ENCODE results near the gene ATG16L1.

ATG16L1 gene

DNA sequence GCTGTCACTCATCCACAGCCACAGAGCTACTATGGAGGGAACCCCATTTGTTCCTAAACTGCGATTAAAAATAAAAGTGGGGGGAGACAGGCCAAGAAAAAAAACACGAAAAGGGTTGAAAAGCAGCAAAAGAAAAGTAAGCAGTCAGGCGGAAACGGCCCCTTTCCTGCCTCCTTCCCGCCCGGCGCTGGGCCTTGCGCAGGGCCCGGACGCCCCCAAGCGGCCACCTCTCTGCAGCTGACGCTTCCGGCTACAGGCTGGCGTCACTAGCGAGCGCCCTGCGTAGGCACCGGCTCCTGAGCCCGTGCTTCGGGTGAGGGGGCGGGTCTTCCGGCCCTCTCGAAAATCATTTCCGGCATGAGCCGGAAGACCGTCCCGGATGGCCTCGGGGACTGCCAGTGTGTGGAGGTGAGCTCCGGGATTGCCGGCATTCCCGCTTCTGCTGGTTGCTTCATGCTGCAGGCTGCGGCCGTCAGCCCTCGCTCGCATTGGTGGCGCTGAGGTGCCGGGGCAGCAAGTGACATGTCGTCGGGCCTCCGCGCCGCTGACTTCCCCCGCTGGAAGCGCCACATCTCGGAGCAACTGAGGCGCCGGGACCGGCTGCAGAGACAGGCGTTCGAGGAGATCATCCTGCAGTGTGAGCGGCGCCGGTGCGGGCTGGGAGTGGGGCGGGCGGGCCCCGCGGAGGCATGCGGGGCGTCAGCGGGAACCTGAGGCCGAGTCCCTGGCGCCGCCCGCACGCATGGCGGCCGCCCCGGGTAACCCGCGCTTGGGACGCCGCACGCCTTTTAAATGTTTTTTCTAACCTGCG lies at the start of gene ATG16L1 (continued):
- TF ChIP-seq, protein P1, sequence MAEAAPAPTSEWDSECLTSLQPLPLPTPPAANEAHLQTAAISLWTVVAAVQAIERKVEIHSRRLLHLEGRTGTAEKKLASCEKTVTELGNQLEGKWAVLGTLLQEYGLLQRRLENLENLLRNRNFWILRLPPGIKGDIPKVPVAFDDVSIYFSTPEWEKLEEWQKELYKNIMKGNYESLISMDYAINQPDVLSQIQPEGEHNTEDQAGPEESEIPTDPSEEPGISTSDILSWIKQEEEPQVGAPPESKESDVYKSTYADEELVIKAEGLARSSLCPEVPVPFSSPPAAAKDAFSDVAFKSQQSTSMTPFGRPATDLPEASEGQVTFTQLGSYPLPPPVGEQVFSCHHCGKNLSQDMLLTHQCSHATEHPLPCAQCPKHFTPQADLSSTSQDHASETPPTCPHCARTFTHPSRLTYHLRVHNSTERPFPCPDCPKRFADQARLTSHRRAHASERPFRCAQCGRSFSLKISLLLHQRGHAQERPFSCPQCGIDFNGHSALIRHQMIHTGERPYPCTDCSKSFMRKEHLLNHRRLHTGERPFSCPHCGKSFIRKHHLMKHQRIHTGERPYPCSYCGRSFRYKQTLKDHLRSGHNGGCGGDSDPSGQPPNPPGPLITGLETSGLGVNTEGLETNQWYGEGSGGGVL (tag by site-specific recombination; IDR thresholded peaks at IDR 0.05): no peak
- TF ChIP-seq ZNF639 (tag by site-specific recombination; IDR thresholded peaks at IDR 0.05) (0 out of 2 replicates have a peak, but pooled peaks have one; percentile 34), ZFP69B (tag by site-specific recombination; IDR thresholded peaks at IDR 0.05) (no peak), ZNF670 (tag by site-specific recombination; IDR thresholded peaks at IDR 0.05; ENCODE audit: low read depth) (no peak), ZNF335 (tag by site-specific recombination; conservative IDR thresholded peaks at IDR 0.05) (peak; percentile 97), GLI4 (tag by site-specific recombination; IDR thresholded peaks at IDR 0.05) (no peak), ELK4 (IDR thresholded peaks at IDR 0.05; ENCODE audit: borderline replicate concordance, low read depth, low read length) (no peak; the same call in 1 of the 2 replicates), ZNF792 (tag by site-specific recombination; IDR thresholded peaks at IDR 0.05) (no peak), ZNF529 (tag by site-specific recombination; IDR thresholded peaks at IDR 0.05; ENCODE audit: insufficient replicate concordance) (no peak), ZNF274 (IDR thresholded peaks at IDR 0.05; ENCODE audit: low read length) (no peak), ZNF274 (tag by site-specific recombination; IDR thresholded peaks at IDR 0.05; ENCODE audit: borderline replicate concordance) (no peak), ZNF544 (tag by site-specific recombination; IDR thresholded peaks at IDR 0.05) (no peak), YY2 (tag by site-specific recombination; IDR thresholded peaks at IDR 0.05) (no peak), GLIS2 (tag by site-specific recombination; IDR thresholded peaks at IDR 0.05) (no peak), SETDB1 (IDR thresholded peaks at IDR 0.05; ENCODE audit: insufficient read length, low read length) (peak; percentile 31), HOXD13 (CRISPR knock-in tag; IDR thresholded peaks at IDR 0.05; ENCODE audit: borderline replicate concordance) (no peak), ZNF366 (tag by site-specific recombination; conservative IDR thresholded peaks at IDR 0.05) (0 out of 2 replicates have a peak, but pooled peaks have one; percentile 13), ZNF248 (tag by site-specific recombination; IDR thresholded peaks at IDR 0.05) (no peak), ZNF473 (tag by site-specific recombination; IDR thresholded peaks at IDR 0.05) (no peak), ZNF660 (tag by site-specific recombination; IDR thresholded peaks at IDR 0.05) (no peak; the same call in none of the 2 replicates), ZNF548 (tag by site-specific recombination; IDR thresholded peaks at IDR 0.05) (no peak)
- TF ChIP-seq, protein P2, sequence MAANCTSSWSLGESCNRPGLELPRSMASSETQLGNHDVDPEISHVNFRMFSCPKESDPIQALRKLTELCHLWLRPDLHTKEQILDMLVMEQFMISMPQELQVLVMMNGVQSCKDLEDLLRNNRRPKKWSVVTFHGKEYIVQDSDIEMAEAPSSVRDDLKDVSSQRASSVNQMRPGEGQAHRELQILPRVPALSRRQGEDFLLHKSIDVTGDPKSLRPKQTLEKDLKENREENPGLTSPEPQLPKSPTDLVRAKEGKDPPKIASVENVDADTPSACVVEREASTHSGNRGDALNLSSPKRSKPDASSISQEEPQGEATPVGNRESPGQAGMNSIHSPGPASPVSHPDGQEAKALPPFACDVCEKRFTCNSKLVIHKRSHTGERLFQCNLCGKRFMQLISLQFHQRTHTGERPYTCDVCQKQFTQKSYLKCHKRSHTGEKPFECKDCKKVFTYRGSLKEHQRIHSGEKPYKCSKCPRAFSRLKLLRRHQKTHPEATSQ (tag by site-specific recombination; IDR thresholded peaks at IDR 0.05): no peak
- TF ChIP-seq, protein P3, sequence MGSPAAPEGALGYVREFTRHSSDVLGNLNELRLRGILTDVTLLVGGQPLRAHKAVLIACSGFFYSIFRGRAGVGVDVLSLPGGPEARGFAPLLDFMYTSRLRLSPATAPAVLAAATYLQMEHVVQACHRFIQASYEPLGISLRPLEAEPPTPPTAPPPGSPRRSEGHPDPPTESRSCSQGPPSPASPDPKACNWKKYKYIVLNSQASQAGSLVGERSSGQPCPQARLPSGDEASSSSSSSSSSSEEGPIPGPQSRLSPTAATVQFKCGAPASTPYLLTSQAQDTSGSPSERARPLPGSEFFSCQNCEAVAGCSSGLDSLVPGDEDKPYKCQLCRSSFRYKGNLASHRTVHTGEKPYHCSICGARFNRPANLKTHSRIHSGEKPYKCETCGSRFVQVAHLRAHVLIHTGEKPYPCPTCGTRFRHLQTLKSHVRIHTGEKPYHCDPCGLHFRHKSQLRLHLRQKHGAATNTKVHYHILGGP (tag by site-specific recombination; IDR thresholded peaks at IDR 0.05): no peak
- TF ChIP-seq, protein P4, sequence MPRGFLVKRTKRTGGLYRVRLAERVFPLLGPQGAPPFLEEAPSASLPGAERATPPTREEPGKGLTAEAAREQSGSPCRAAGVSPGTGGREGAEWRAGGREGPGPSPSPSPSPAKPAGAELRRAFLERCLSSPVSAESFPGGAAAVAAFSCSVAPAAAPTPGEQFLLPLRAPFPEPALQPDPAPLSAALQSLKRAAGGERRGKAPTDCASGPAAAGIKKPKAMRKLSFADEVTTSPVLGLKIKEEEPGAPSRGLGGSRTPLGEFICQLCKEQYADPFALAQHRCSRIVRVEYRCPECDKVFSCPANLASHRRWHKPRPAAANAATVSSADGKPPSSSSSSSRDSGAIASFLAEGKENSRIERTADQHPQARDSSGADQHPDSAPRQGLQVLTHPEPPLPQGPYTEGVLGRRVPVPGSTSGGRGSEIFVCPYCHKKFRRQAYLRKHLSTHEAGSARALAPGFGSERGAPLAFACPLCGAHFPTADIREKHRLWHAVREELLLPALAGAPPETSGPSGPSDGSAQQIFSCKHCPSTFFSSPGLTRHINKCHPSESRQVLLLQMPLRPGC (tag by site-specific recombination; IDR thresholded peaks at IDR 0.05): no peak
- TF ChIP-seq, protein P5, sequence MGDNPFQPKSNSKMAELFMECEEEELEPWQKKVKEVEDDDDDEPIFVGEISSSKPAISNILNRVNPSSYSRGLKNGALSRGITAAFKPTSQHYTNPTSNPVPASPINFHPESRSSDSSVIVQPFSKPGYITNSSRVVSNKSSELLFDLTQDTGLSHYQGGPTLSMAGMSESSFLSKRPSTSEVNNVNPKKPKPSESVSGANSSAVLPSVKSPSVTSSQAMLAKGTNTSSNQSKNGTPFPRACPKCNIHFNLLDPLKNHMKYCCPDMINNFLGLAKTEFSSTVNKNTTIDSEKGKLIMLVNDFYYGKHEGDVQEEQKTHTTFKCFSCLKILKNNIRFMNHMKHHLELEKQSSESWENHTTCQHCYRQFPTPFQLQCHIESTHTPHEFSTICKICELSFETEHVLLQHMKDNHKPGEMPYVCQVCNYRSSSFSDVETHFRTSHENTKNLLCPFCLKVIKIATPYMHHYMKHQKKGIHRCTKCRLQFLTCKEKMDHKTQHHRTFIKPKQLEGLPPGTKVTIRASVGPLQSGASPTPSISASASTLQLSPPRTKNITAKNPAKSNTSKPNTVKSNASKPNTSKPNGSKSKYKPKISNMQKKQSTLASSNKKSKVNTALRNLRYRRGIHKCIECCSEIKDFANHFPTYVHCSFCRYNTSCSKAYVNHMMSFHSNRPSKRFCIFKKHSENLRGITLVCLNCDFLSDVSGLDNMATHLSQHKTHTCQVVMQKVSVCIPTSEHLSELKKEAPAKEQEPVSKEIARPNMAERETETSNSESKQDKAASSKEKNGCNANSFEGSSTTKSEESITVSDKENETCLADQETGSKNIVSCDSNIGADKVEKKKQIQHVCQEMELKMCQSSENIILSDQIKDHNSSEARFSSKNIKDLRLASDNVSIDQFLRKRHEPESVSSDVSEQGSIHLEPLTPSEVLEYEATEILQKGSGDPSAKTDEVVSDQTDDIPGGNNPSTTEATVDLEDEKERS (tag by site-specific recombination; IDR thresholded peaks at IDR 0.05): 0 out of 2 replicates have a peak, but pooled peaks have one; percentile 37
- TF ChIP-seq, protein P6, sequence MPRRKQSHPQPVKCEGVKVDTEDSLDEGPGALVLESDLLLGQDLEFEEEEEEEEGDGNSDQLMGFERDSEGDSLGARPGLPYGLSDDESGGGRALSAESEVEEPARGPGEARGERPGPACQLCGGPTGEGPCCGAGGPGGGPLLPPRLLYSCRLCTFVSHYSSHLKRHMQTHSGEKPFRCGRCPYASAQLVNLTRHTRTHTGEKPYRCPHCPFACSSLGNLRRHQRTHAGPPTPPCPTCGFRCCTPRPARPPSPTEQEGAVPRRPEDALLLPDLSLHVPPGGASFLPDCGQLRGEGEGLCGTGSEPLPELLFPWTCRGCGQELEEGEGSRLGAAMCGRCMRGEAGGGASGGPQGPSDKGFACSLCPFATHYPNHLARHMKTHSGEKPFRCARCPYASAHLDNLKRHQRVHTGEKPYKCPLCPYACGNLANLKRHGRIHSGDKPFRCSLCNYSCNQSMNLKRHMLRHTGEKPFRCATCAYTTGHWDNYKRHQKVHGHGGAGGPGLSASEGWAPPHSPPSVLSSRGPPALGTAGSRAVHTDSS (tag by site-specific recombination; IDR thresholded peaks at IDR 0.05): no peak

Data from HEK293 (cell line).